B cell (primary cell): ENCODE data around the gene ABHD16A. TPM values are rescaled to one million over a fixed set of nuclear protein-coding genes. Genes with fewer than 3 reads are reported as not detected.

Experiments
- polyA plus RNA-seq: library from polyadenylated mRNA; depleted of rRNA; stranded (reverse); fragments of >200 nt; gene quantifications from 2 replicates; pipeline ENCODE4 v1.2.3, GENCODE V29; 2012
- small RNA-seq: library from RNA; depleted of rRNA; stranded (forward); fragments of <200 nt; gene quantifications from one replicate; pipeline ENCODE3, GENCODE V24; 2012; ENCODE audit warnings: low replicate concordance, low read depth; ENCODE audit not compliant: insufficient read length
- total RNA-seq, 2 donors: library from RNA; stranded (reverse); fragments of 120-200 nt in 1 of 2; gene quantifications; 1 replicate in 1 of 2; 2 replicates in 1 of 2; pipeline versions ENCODE4 v1.2.3 to v1.2.4, GENCODE V29; 2013 to 2022

Gene ABHD16A
- total and polyA plus RNA-seq, 2 donors (not counting 1 experiment from before 2014, with no cell fraction given): 78.3 to 97.5 TPM

Small RNA genes within 50 kb of the gene (small RNA-seq; reads per million reads assigned to genes)
- gene LY6G6D: not detected
- gene MIR4646: not detected
- gene RF00019: not detected

Other genes with a start within 250 kb of the ABHD16A start
Only the 30 nearest of the 39 such genes appear.
- 3.3 and 4.4 TPM in 2 replicates for gene ATP6V1G2, start 156.7 kb downstream of the ABHD16A start, total RNA-seq
- 4.5 and 5.2 TPM in 2 replicates for gene ATP6V1G2, start 156.7 kb downstream of the ABHD16A start, polyA plus RNA-seq
- 17.8 and 18.4 TPM in 2 replicates for gene NFKBIL1, start 155.7 kb downstream of the ABHD16A start, total RNA-seq
- gene NFKBIL1, start 155.7 kb downstream of the ABHD16A start, polyA plus RNA-seq: 6.4 and 10.3 TPM in 2 replicates
- 5.6 and 8.8 TPM in 2 replicates for gene LTA, start 131.0 kb downstream of the ABHD16A start, total RNA-seq
- 8.4 and 8.6 TPM in 2 replicates for gene LTA, start 131.0 kb downstream of the ABHD16A start, polyA plus RNA-seq
- 22.2 and 22.6 TPM in 2 replicates for gene TNF, start 127.8 kb downstream of the ABHD16A start, total RNA-seq
- 15.6 and 21.9 TPM in 2 replicates for gene TNF, start 127.8 kb downstream of the ABHD16A start, polyA plus RNA-seq
- 473 and 488 TPM in 2 replicates for gene LTB, start 120.9 kb downstream of the ABHD16A start, total RNA-seq
- gene LTB, start 120.9 kb downstream of the ABHD16A start, polyA plus RNA-seq: 832 and 938 TPM in 2 replicates
- 7.4 and 9.5 TPM in 2 replicates for gene LST1, start 117.0 kb downstream of the ABHD16A start, total RNA-seq
- 29.4 and 30.5 TPM in 2 replicates for gene LST1, start 117.0 kb downstream of the ABHD16A start, polyA plus RNA-seq
- 24.7 and 28.5 TPM in 2 replicates for gene NCR3, start 110.3 kb downstream of the ABHD16A start, total RNA-seq
- 52.2 and 52.5 TPM in 2 replicates for gene NCR3, start 110.3 kb downstream of the ABHD16A start, polyA plus RNA-seq
- gene AIF1, start 88.1 kb downstream of the ABHD16A start, total RNA-seq: 1.3 and 1.5 TPM in 2 replicates
- gene AIF1, start 88.1 kb downstream of the ABHD16A start, polyA plus RNA-seq: 4.7 and 7.5 TPM in 2 replicates
- gene PRRC2A, start 82.6 kb downstream of the ABHD16A start, total RNA-seq: 265 and 278 TPM in 2 replicates
- 152 and 153 TPM in 2 replicates for gene PRRC2A, start 82.6 kb downstream of the ABHD16A start, polyA plus RNA-seq
- gene BAG6, start 50.7 kb downstream of the ABHD16A start, total RNA-seq: 345 and 348 TPM in 2 replicates
- gene BAG6, start 50.7 kb downstream of the ABHD16A start, polyA plus RNA-seq: 252 and 276 TPM in 2 replicates
- 2.6 and 3.6 TPM in 2 replicates for gene APOM, start 47.4 kb downstream of the ABHD16A start, total RNA-seq
- 11.6 and 11.9 TPM in 2 replicates for gene APOM, start 47.4 kb downstream of the ABHD16A start, polyA plus RNA-seq
- 34.0 and 35.1 TPM in 2 replicates for gene C6orf47, start 42.5 kb downstream of the ABHD16A start, total RNA-seq
- 5.8 and 7.6 TPM in 2 replicates for gene C6orf47, start 42.5 kb downstream of the ABHD16A start, polyA plus RNA-seq
- 24.2 and 24.3 TPM in 2 replicates for gene GPANK1, start 38.3 kb downstream of the ABHD16A start, total RNA-seq
- 18.3 and 22.6 TPM in 2 replicates for gene GPANK1, start 38.3 kb downstream of the ABHD16A start, polyA plus RNA-seq
- 141 and 146 TPM in 2 replicates for gene CSNK2B, start 37.2 kb downstream of the ABHD16A start, total RNA-seq
- gene CSNK2B, start 37.2 kb downstream of the ABHD16A start, polyA plus RNA-seq: 124 and 142 TPM in 2 replicates
- 42.3 and 44.2 TPM in 2 replicates for gene LY6G5B, start 33.3 kb downstream of the ABHD16A start, total RNA-seq
- 25.2 and 28.4 TPM in 2 replicates for gene LY6G5B, start 33.3 kb downstream of the ABHD16A start, polyA plus RNA-seq
- 0.76 and 2.1 TPM in 2 replicates for gene LY6G5C, start 22.3 kb downstream of the ABHD16A start, total RNA-seq
- gene LY6G5C, start 22.3 kb downstream of the ABHD16A start, polyA plus RNA-seq: 0.40 and 3.4 TPM in 2 replicates
- not detected in 2 replicates for gene LY6G6F, start 3.5 kb upstream of the ABHD16A start, total RNA-seq
- gene LY6G6F, start 3.5 kb upstream of the ABHD16A start, polyA plus RNA-seq: 0.32 TPM in 1 of 2 replicates, not detected in the other
- gene LY6G6D, start 12.0 kb upstream of the ABHD16A start, total RNA-seq: not detected in 2 replicates
- not detected in 2 replicates for gene LY6G6D, start 12.0 kb upstream of the ABHD16A start, polyA plus RNA-seq
- gene LY6G6C, start 18.4 kb upstream of the ABHD16A start, total RNA-seq: not detected in 2 replicates
- gene LY6G6C, start 18.4 kb upstream of the ABHD16A start, polyA plus RNA-seq: 0.13 and 0.30 TPM in 2 replicates
- 0.24 and 0.54 TPM in 2 replicates for gene MPIG6B, start 20.0 kb upstream of the ABHD16A start, total RNA-seq
- 1.6 and 4.8 TPM in 2 replicates for gene MPIG6B, start 20.0 kb upstream of the ABHD16A start, polyA plus RNA-seq
- gene DDAH2, start 26.0 kb upstream of the ABHD16A start, total RNA-seq: 51.1 and 59.2 TPM in 2 replicates
- 64.7 and 87.2 TPM in 2 replicates for gene DDAH2, start 26.0 kb upstream of the ABHD16A start, polyA plus RNA-seq
- 216 and 221 TPM in 2 replicates for gene CLIC1, start 33.2 kb upstream of the ABHD16A start, total RNA-seq
- gene CLIC1, start 33.2 kb upstream of the ABHD16A start, polyA plus RNA-seq: 178 and 290 TPM in 2 replicates
- 49.9 and 50.1 TPM in 2 replicates for gene MSH5, start 36.7 kb upstream of the ABHD16A start, total RNA-seq
- gene MSH5, start 36.7 kb upstream of the ABHD16A start, polyA plus RNA-seq: 51.6 and 64.7 TPM in 2 replicates
- 11.1 and 12.9 TPM in 2 replicates for gene SAPCD1, start 59.3 kb upstream of the ABHD16A start, total RNA-seq
- 12.9 and 21.5 TPM in 2 replicates for gene SAPCD1, start 59.3 kb upstream of the ABHD16A start, polyA plus RNA-seq
- gene VWA7, start 74.0 kb upstream of the ABHD16A start, total RNA-seq: 5.2 and 5.6 TPM in 2 replicates
- gene VWA7, start 74.0 kb upstream of the ABHD16A start, polyA plus RNA-seq: 3.2 and 6.0 TPM in 2 replicates
- gene VARS1, start 92.4 kb upstream of the ABHD16A start, total RNA-seq: 47.4 and 52.3 TPM in 2 replicates
- gene VARS1, start 92.4 kb upstream of the ABHD16A start, polyA plus RNA-seq: 54.8 and 66.8 TPM in 2 replicates
- gene LSM2, start 103.6 kb upstream of the ABHD16A start, total RNA-seq: 45.3 and 52.4 TPM in 2 replicates
- gene LSM2, start 103.6 kb upstream of the ABHD16A start, polyA plus RNA-seq: 37.7 and 57.4 TPM in 2 replicates
- gene HSPA1L, start 112.0 kb upstream of the ABHD16A start, total RNA-seq: 2.0 and 2.4 TPM in 2 replicates
- gene HSPA1L, start 112.0 kb upstream of the ABHD16A start, polyA plus RNA-seq: 0.49 and 0.81 TPM in 2 replicates
- 58.8 and 61.2 TPM in 2 replicates for gene HSPA1A, start 112.2 kb upstream of the ABHD16A start, total RNA-seq
- 63.3 and 129 TPM in 2 replicates for gene HSPA1A, start 112.2 kb upstream of the ABHD16A start, polyA plus RNA-seq
- 79.2 and 89.9 TPM in 2 replicates for gene HSPA1B, start 124.4 kb upstream of the ABHD16A start, total RNA-seq
- gene HSPA1B, start 124.4 kb upstream of the ABHD16A start, polyA plus RNA-seq: 86.8 and 145 TPM in 2 replicates